ENCODE data around the gene FRMPD4.
A peak's percentile ranks its signal among the peaks of the same experiment; 100 is the strongest.
"Not testable (repeated sequence)": the region's sequence is repeated elsewhere in the genome, so short reads cannot be mapped to it uniquely, and the experiment has no call there.

The FRMPD4 gene

DNA sequence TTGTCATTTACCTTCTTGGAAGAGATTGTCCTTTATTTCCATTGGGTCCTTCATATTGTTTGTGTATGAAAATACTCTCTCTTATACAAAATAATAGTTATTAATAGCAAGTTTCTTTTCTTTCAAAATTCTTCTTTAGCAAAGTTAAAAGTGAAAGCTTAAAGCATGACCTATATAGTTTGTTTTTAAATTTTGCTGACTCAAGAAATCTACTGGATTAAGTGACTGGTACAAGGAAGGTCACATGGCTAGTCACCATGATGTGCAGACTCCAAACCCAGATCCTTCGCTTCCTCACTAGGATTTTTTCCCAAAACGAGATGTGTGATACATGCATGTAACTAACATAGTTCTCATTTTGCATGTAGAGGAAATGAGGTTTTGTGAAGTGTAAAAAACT lies 322.7 kb downstream of the FRMPD4 start:
- H3K27ac Mint-ChIP-seq, result no peak overlapping the region
- H3K27me3 Mint-ChIP-seq, result no peaks in the 10 kb centered on the region
- H3K4me1 Mint-ChIP-seq, result no peaks in the 10 kb centered on the region
- H3K4me3 Mint-ChIP-seq, result no peak overlapping the region
- no peaks in the 10 kb centered on the region for H3K9me3 Mint-ChIP-seq
- DNase-seq (no peak), ATAC-seq (no peak)

DNA sequence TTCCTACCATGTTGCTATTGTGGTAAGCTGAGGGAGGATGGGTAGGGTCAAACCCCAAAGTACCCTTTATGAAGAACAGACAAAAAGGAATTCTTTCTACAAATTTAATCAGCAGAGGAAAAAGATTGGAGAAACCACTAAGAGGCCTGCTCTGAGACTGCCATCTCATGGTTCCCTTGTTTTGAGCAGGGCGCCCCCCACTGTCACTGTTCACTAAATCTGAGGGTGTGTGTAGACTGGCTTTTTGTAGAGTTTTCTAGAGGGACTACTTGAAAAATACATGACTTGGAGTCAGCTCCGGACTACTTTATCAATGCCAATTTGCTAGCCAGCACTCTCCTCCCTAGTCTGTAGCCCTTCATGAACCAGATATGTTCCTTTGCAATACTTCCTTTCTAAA lies 324.8 kb downstream of the FRMPD4 start:
- DNase-seq (no peak), ATAC-seq (no peak)
- no peaks in the 10 kb centered on the region for H3K9me3 Mint-ChIP-seq
- H3K27me3 Mint-ChIP-seq, result no peaks in the 10 kb centered on the region
- no peak overlapping the region for H3K27ac Mint-ChIP-seq
- no peaks in the 10 kb centered on the region for H3K4me1 Mint-ChIP-seq
- H3K4me3 Mint-ChIP-seq, result no peak overlapping the region

DNA sequence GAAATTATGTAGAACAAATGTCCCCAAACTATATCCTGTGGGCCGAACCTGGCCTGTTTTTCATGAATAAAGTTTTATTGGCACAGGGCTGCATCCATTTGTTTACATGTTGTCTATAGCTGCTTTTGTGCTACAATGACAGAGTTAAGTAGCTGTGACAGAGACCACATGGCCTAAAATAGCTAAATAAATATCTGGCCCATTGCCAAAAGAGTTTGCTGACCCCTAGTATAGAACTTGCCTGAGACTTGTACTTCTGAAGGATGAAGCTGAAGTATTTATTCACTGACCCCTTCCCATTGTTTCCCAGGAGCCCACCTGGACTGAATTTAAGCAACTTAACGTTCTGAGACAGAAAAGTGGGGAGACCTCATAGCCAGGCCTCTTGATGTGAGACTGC lies 325.6 kb downstream of the FRMPD4 start:
- no peak for DNase-seq
- no peak for ATAC-seq

DNA sequence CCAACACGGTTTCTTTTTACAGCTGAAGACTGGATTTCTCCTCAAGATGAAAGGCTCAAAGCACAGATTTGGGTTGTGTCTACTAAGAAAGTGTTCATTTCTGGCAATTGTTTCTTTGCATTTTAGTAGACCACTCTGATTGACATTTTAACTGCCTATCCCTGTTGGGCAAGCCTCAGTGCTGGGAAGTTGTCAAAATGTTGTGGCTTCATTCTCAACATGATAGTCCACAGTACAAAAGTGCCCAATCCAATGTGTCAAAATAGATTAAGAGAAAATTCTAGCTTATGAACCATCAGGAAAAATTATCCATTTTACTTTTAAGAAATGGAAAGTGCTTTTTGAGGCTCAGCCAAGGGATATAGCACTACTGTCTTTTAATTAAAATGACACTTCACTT lies 329.0 kb downstream of the FRMPD4 start:
- no peaks in the 10 kb centered on the region for H3K4me1 Mint-ChIP-seq
- H3K27ac Mint-ChIP-seq, result no peak overlapping the region
- no peak for ATAC-seq
- no peak for DNase-seq
- no peak overlapping the region for H3K4me3 Mint-ChIP-seq
- H3K27me3 Mint-ChIP-seq, result no peaks in the 10 kb centered on the region
- H3K9me3 Mint-ChIP-seq, result no peaks in the 10 kb centered on the region

More for the DNA sequence above, 325.6 kb downstream of the FRMPD4 start:
- Mint-ChIP-seq H3K27ac (no peak overlapping the region), H3K27me3 (no peaks in the 10 kb centered on the region), H3K4me3 (no peak overlapping the region), H3K4me1 (no peaks in the 10 kb centered on the region), H3K9me3 (no peaks in the 10 kb centered on the region)

DNA sequence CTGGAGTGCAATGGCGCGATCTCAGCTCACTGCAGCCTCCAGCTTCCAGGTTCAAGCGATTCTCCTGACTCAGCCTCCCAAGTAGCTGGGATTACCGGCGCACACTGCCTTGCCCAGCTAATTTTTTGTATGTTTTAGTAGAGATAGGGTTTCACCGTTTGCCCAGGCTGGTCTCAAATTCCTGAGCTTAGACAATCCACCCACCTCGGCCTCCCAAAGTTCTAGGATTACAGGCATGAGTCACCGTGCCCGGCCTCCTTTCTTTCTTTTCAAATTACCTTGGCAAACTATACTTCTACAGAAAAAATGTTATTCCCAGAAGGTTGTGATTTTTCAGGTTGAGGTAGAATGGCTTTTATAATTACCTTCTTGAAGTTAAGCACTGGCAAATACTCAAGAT lies 331.0 kb downstream of the FRMPD4 start:
- ATAC-seq (no peak), DNase-seq (no peak)
- Mint-ChIP-seq H3K4me1 (no peaks in the 10 kb centered on the region), H3K27me3 (no peaks in the 10 kb centered on the region), H3K4me3 (no peak overlapping the region), H3K9me3 (no peaks in the 10 kb centered on the region), H3K27ac (peak overlapping the region in 1 of 2 donors; percentile 34)

DNA sequence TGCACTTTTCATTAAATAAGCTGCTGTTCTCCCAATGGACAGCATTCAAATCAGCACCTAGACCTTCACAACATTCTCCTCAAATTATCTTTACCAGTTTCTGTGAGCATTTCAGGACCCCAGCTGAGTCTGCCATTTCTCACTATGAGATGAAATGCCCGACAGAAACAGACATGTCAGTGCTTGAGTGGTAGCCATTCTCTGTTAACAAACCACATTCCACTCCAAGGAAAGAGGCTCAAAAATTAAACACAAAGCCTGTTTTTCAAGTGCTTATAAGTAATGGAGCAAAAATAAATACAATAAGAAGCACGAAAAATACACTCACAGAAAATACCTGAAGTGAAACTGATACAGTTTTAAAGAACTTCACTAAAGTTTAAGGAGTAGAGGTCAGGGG lies 332.8 kb downstream of the FRMPD4 start:
- Mint-ChIP-seq H3K9me3 (no peaks in the 10 kb centered on the region), H3K27ac (no peak overlapping the region), H3K27me3 (no peaks in the 10 kb centered on the region), H3K4me1 (no peaks in the 10 kb centered on the region), H3K4me3 (no peak overlapping the region)
- DNase-seq (no peak), ATAC-seq (no peak)

DNA sequence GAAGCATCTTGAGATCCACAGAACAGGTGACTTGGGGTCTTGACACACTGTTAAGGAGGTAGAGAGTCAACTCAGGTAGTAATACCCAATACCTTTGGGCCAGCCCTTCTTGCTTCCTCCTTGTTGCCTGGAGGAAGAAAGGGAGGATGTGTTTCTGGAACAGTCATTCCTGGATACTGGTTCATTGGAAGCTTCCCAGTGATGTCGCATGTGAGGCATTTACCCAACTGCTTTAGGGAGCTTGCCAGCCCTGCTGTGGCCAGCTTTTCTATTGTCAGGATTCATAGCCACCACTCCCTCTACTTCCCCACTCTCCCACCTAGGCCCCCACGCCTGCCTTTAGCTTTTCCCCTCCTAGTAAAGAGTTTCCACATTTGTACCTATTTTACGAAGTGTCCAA lies 342.7 kb downstream of the FRMPD4 start:
- ATAC-seq (no peak), DNase-seq (no peak)
- H3K27me3 Mint-ChIP-seq, result no peaks in the 10 kb centered on the region
- H3K4me1 Mint-ChIP-seq, result no peaks in the 10 kb centered on the region
- H3K27ac Mint-ChIP-seq, result no peak overlapping the region
- H3K9me3 Mint-ChIP-seq, result no peaks in the 10 kb centered on the region
- no peak overlapping the region for H3K4me3 Mint-ChIP-seq

DNA sequence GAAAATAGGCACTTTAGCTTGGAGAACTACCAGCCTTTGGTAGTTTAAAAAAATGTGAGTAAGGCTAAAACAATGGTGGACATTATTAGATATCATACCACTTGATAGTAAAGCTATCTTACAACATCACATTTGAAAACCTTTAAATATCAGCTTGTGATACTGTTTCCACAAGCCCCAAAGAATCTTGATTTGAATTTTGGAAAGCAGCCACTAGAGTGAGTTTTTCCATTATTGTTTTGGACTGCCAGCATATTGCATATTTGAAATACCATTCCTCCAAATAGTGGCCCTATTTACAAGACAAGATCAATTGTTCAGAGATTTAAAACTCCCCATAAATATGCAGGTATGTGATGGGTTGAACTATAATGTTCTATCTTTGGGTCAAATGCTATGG lies 349.9 kb downstream of the FRMPD4 start:
- H3K27me3 Mint-ChIP-seq, result no peaks in the 10 kb centered on the region
- no peaks in the 10 kb centered on the region for H3K4me1 Mint-ChIP-seq
- no peaks in the 10 kb centered on the region for H3K9me3 Mint-ChIP-seq
- no peak overlapping the region for H3K4me3 Mint-ChIP-seq
- no peak overlapping the region for H3K27ac Mint-ChIP-seq
- ATAC-seq (no peak), DNase-seq (no peak)

DNA sequence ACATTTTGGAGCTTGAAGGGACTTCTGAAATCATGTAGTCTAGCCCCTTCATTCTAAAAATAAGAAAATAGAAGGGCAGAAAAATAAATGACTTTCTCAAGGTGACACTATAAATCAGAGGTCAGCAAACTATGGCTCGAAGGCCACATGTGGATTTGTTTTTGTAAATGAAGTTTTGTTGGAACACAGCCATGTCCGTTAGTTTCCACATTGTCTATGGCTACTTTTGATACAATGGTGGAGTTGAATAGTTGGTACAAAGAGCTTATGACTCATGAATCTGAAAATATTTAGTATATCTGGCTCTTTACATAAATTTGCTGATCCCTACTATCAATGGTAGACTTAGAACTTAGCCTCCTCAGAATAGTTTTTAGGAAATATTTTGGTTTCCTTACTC lies 350.5 kb downstream of the FRMPD4 start:
- H3K27me3 Mint-ChIP-seq, result no peaks in the 10 kb centered on the region
- no peaks in the 10 kb centered on the region for H3K4me1 Mint-ChIP-seq
- H3K9me3 Mint-ChIP-seq, result no peaks in the 10 kb centered on the region
- H3K4me3 Mint-ChIP-seq, result no peak overlapping the region
- no peak for ATAC-seq
- no peak for DNase-seq
- H3K27ac Mint-ChIP-seq, result no peak overlapping the region

DNA sequence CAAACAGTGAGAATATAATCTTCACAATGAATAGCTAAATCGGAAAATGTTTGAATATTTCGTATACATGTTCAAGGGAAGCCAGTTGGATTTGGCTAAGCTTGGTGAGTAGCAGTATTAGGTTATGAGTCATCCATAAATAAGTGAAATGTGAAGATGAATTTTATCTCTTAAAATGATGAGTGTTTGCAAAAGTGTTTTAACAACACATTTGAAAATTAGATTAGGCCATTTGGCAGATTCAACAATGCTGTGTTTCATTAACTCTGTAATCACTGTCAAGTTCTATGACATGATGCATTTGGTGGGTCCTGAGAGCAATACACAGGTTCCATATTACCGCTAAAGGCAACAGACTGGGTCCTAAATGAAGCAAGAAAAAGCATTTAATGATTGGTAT lies 351.1 kb downstream of the FRMPD4 start:
- Mint-ChIP-seq H3K27me3 (no peaks in the 10 kb centered on the region), H3K9me3 (no peaks in the 10 kb centered on the region), H3K4me1 (no peaks in the 10 kb centered on the region), H3K4me3 (no peak overlapping the region), H3K27ac (no peak overlapping the region)
- ATAC-seq (no peak), DNase-seq (no peak)

DNA sequence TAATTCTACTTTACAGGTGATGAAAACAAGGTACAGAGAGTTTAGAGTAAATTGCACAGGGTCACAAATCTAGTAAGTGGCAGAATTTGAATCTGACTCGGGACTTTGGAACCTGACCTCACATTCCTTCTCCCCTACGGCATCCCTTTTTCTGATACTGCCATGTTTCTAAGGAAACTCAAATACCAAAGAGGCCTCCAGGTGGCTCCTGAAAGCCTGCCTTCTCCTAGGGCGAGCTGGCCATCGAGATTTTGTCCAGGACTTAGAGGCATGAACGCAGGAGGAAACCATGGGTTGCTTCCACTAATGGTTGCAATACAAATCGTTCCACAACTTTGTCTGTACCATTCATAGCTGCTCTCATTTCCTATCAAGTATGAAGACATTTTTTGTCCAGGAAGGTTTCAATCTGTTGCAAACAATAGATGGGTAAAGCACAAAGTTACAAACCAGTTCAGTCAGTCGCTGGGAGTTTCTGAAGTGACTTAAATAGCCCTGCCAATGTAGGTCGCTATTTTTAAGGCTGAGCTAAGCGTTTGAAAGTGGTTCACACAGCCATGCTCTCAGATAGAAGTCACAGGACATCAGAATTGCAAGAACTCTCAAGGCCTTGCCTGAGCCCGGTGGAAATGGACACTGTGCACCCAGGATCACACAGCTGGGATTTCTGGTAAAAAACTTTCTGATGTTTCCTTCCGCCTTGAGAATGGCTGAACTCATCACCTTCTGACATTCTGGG lies 356.3 kb downstream of the FRMPD4 start:
- no peaks in the 10 kb centered on the region for H3K27me3 Mint-ChIP-seq
- no peaks in the 10 kb centered on the region for H3K9me3 Mint-ChIP-seq
- H3K4me1 Mint-ChIP-seq, result no peaks in the 10 kb centered on the region
- DNase-seq, result no peak
- no peak overlapping the region for H3K4me3 Mint-ChIP-seq
- no peak overlapping the region for H3K27ac Mint-ChIP-seq
- ATAC-seq, result no peak

DNA sequence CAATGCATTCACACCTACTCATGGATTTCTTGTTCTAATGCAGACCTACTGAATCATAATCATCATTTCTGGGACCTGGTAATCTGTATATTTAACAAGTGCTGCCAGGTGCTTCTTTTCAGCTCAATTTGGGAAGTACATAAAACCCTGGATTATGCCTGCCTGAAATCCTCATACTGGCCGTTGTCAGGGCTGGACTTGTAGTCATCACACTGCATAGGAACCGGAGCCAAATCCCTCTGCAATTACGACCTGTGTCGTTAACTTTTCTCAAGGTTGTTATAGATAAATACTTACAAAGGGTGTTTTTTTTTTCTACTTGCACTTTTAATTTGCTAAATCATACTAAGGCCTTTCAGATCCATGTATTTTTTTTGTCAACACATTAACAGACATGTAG lies 358.1 kb downstream of the FRMPD4 start:
- Mint-ChIP-seq H3K27ac (no peak overlapping the region), H3K9me3 (no peaks in the 10 kb centered on the region), H3K4me3 (no peak overlapping the region), H3K4me1 (no peaks in the 10 kb centered on the region), H3K27me3 (no peaks in the 10 kb centered on the region)
- no peak for ATAC-seq
- no peak for DNase-seq

DNA sequence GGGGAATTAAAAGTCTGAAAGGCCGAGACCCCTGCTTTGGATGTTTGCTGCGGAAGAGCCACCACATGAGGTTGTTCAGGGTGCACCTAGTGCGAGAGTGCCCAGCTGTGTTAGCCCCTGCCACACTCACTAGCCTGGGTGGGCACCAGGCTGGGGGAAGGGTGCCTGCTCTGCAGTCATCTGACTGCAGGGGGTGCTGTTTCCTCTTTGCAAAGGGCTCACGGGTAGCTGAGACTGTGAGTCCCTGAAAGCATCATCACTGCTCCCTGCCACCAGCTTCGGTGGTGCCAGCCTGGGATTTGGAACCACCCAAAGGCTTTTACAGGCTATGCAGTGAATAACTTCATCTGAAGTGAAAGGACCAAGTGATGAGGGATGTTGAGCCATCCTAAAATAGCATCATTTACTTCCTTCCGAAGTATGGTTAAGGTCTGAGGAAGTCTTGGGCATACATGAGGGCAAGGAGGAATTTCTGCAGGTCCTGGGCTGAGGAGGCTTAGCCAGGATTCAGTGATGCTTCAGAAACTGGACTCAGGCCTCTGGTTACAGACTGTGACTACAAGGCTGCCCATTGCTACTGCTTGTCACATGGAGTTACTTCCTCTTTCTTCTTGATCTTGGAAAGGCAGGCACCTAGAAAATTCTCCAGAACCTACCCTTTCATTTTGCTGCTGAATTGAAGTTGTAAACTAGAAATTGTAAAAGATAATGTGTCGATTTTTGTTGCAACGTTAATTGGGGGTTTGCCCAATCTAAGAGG lies 359.7 kb downstream of the FRMPD4 start:
- DNase-seq (no peak), ATAC-seq (no peak)
- no peak overlapping the region for H3K4me3 Mint-ChIP-seq
- no peaks in the 10 kb centered on the region for H3K9me3 Mint-ChIP-seq
- no peaks in the 10 kb centered on the region for H3K27me3 Mint-ChIP-seq
- H3K4me1 Mint-ChIP-seq, result no peaks in the 10 kb centered on the region
- H3K27ac Mint-ChIP-seq, result no peak overlapping the region

DNA sequence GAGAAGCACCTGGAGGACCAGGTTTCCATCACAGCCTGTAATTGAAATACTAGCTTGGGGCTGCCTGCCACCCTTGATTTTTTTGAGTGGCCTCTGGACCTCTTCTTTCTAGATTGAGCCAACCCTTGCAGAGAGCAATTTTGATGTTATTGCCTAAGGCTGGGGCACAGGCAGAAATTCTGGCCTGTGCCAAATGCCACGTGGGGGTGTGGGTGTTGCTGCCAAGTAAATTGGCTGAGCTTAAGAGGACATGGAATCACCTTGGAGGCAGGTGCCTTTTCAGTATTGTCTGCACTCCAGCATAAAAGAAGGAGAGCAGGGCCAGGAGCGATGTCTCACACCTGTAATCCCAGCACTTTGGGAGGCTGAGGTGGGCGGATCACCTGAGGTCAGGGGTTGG lies 366.9 kb downstream of the FRMPD4 start:
- Mint-ChIP-seq H3K27ac (no peak overlapping the region), H3K4me1 (no peaks in the 10 kb centered on the region), H3K9me3 (no peaks in the 10 kb centered on the region), H3K27me3 (no peaks in the 10 kb centered on the region), H3K4me3 (no peak overlapping the region)
- DNase-seq (no peak), ATAC-seq (no peak)

DNA sequence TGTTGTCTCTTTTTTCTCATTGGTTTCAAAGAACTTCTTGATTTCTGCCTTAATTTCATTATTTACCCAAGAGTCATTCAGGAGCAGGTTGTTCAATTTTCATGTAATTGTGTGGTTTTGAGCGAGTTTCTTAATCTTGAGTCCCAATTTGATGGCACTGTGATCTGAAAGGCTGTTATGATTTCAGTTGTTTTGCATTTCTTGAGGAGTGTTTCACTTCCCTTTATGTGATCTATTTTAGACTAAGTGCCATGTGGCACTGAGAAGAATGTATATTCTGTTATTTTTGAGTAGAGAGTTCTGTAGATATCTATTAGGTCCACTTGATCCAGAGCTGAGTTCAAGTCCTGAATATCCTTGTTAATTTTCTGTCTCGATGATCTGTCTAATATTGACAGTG lies 377.1 kb downstream of the FRMPD4 start:
- ATAC-seq, H3K4me1 Mint-ChIP-seq, H3K9me3 Mint-ChIP-seq, H3K27me3 Mint-ChIP-seq, DNase-seq, H3K27ac Mint-ChIP-seq, H3K4me3 Mint-ChIP-seq: not testable (repeated sequence)

DNA sequence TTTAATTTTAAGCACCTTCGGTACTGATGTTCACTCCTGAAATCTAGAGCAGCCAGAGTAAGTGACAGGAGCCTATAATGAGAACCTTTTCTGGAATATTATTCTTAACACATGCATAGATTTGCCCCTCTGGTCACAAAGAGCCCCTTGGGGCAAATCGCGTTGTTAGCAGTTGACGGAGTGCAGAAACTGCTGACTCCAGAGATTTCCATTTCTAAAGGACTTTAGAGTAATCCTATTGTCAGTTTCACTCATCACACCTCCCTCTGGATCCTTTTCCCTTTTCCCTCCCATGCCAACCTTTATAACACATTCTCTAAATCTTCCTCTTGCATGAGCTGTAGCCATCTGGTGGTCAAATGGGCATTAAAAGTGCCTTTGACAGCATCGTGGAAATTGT lies 388.0 kb downstream of the FRMPD4 start:
- ATAC-seq, result no peak
- H3K4me3 Mint-ChIP-seq, result no peak overlapping the region
- no peaks in the 10 kb centered on the region for H3K27me3 Mint-ChIP-seq
- DNase-seq, result no peak
- no peaks in the 10 kb centered on the region for H3K9me3 Mint-ChIP-seq
- no peaks in the 10 kb centered on the region for H3K4me1 Mint-ChIP-seq
- no peak overlapping the region for H3K27ac Mint-ChIP-seq

DNA sequence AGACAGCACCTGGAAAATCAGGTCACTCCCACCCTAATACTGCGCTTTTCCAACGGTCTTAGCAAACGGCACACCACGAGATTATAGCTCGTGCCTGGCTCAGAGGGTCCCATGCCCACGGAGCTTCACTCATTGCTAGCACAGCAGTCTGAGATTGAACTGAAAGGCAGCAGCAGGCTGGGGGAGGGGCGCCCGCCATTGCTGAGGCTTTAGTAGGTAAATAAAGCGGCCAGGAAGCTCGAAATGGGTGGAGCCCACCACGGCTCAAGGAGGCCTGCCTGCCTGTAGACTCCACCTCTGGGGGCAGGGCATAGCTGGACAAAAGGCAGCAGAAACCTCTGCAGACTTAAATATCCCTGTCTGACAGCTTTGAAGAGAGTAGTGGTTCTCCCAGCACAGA lies 399.8 kb downstream of the FRMPD4 start:
- peaks cover 0 to 15% of the 10 kb centered on the region in 2 donors for H3K9me3 Mint-ChIP-seq
- H3K27ac Mint-ChIP-seq, H3K4me1 Mint-ChIP-seq, ATAC-seq, H3K27me3 Mint-ChIP-seq, DNase-seq, H3K4me3 Mint-ChIP-seq: not testable (repeated sequence)
